ENCODE data around the gene DCUN1D3.

- TF ChIP-seq, protein P1, sequence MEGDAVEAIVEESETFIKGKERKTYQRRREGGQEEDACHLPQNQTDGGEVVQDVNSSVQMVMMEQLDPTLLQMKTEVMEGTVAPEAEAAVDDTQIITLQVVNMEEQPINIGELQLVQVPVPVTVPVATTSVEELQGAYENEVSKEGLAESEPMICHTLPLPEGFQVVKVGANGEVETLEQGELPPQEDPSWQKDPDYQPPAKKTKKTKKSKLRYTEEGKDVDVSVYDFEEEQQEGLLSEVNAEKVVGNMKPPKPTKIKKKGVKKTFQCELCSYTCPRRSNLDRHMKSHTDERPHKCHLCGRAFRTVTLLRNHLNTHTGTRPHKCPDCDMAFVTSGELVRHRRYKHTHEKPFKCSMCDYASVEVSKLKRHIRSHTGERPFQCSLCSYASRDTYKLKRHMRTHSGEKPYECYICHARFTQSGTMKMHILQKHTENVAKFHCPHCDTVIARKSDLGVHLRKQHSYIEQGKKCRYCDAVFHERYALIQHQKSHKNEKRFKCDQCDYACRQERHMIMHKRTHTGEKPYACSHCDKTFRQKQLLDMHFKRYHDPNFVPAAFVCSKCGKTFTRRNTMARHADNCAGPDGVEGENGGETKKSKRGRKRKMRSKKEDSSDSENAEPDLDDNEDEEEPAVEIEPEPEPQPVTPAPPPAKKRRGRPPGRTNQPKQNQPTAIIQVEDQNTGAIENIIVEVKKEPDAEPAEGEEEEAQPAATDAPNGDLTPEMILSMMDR (optimal IDR thresholded peaks at IDR 0.05 in 1 of 3, IDR thresholded peaks at IDR 0.05 in 1 of 3, conservative IDR thresholded peaks at IDR 0.05 in 1 of 3; ENCODE audit: extremely low read depth in 1 of 3, insufficient read depth in 2 of 3, low read length in 3 of 3): no peak
- no peak for TF ChIP-seq EZH2 (IDR thresholded peaks at IDR 0.05; ENCODE audit: low read length)
Observed at GRCh38 chr16:20867585-20867984, 32.6 kb downstream of the DCUN1D3 start.

Measured in keratinocyte (primary cell).